HG03064 (cell line): ENCODE results near the gene FAM149A.

Source experiments
- ATAC-seq: cut with Tn5 transposase; IDR thresholded peaks from one replicate; pipeline ENCODE4 v1.9.1; 2021; ENCODE audit warnings: low read depth; ENCODE audit not compliant: unreplicated experiment

FAM149A gene

DNA sequence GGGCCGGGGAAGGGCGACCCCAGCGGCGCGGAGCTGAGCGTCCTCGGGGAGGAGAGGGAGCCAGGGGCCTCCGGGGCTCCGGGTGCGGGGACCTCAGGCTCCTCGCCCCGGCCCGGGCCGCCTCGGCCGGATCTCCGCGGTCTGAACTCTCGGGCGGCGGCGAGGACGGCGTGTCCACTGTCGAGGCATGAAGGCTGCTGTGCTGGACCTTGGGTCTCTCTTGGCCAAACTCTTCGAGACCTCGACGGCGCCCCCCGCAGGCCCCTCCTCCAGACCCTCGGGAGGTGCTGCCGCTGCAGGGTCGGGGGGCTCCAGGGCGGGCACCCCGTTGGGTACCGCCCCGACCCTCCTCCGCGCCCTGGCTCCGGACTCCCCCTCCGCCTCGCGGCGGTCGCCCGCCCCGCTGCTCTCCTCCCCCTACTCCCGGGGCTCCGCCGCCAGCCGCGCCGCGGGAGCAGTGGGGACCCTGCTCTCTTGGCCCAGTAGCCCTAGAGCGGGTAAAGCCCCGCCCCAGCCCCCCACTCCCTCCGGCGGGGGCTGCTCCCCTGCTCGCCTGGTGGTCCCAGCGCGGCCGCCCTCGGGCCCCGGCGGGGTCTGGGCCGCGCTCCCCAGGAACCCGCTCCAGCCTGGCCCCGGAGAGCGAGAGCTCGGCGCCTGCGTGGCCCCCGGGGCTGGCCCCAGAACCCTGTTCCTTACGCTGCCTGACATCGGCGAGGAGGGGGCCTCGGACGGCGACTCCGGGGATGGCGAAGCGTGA is 564 bp downstream of the FAM149A start:
- no peak for ATAC-seq

DNA sequence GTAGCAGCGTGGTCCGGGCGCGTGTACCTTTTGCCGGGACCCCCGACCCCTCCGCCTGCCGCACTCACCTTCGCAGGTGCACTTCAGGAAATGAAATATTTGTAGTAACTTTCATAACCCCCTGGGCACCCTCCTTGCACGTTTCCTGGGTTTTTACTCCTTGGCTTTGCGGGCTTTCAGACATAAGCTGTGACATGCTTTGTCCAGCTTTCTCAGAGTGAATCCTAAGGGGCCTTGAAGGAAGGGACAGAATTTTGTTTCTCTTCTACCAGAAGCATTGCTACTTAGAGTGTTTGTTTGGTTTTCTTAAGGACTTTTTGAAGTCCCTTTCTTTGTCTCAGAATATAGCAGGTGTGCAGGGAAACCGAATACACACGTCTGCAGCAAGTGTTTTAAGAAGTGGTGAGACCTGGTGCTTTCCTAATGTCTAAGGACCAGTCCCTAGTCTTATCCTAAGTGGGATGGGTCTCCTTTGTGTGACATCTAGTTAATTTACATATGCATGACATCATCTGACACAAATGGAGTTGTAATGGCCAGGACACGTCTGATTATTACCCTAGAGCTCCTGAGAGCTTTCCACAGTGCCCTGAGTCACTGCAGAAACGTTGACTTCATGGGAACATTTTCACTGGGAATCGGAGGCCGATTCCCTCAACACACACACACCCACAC is 1.3 kb downstream of the FAM149A start:
- ATAC-seq: no peak

DNA sequence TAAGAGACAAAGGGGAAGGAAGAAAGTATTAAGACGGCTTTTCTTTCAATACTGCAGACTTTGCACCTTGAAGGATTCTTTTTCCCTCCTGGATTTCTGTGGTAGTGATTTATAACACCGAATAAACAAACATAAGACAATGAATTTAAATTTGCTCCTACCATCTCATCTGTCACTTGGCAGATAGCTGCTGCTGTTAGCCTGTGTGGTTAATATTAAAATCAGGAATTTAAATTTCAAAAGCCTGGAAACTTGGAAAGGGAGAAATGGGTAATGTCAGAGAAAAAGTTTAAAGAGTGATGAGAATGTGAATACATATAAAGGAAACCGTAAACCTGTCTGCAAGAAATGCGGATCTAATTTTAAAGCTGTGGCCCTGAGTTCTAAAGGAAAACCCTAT is 3.4 kb downstream of the FAM149A start:
- no peak for ATAC-seq

DNA sequence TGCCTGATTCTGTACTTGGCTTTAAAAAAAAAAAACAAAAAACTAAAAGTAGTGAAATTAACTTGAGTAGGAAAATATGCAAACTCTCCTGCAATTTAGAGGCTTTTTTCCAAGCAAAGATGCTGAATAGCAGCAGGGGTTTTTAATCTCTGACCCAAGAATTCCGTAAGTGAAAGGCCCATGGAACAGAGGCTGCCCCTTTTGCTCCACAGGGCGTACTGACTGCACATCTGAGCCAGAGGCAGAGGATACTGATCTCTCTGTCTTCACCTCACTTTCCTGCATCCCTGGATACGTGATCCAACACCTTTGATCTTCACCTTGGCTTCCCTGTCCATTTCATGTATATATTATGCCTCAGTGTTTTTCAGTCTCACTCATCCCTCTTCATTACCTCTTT is 3.9 kb downstream of the FAM149A start:
- ATAC-seq: no peak

DNA sequence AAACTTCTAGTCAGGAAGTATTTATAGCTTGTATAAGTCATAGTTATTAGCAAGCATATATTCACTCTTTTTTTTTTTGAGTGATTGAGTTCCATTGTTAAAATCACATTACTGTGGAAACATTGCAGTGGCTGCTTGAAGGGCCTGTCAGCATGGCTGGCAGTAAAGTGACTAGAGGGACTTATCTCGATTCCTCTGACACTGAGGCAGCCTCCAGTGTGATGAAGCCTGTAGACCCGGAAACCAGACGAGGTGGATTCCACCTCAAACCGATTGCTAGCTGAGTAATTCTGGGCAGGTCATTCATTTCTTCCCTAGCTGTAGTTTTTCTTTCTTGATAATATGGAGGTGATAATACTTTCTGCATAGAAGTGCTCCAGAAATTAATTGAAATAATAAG is 4.7 kb downstream of the FAM149A start:
- ATAC-seq: no peak

DNA sequence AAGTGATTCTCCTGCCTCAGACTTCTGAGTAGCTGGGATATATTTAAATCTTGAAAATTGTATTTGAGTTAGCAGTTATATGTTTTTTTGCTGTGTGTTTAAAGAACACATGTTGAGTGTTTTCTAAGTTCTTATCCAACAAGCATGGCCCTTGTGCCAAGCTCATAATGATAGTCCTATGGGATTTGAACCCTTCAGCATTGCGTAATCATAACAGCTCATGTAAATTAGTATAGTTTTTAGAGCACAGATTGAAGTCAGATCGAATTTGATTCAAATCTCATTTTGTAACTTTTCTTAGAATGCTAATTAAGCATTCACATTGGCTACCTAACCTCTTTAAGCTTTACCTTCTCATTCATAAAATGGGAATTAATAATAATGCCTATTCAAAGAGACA is 12.2 kb downstream of the FAM149A start:
- no peak for ATAC-seq

DNA sequence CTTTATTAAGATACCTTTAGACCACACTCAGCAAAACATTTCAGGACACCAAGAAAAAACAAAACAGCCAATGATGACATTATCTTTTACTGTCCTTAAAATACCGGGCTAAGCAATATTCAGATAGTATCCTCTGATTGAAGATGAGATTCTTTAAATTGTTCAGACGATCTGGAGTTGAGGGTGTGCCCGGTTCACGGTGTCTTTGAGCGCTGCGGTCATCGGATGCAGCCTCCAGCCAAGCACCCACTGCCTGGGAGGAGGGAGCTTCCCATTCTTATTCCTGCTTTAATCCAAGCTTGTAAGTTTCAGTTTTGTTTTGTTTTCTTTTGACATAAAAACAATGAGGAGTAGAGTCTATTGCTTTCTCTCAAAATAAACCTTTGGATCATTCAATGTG is 14.1 kb downstream of the FAM149A start:
- ATAC-seq: no peak

DNA sequence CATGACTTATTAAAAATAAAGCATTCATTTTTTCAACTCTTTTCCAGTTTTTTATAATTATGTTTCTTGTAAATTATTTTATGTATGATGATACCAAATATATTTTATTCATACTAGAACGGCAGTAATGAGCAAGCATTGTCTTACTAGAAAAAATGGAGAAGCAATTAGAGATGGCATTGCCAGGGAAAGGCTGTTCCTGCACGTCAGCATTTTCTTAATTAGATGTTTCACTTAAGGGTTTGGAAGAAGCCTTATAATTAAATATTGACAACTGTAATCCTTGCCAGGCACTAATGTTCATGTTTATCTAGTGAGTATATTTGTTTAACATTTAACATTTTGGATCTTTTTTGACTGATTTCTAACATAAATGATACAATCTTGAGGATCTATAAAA is 16.6 kb downstream of the FAM149A start:
- no peak for ATAC-seq

DNA sequence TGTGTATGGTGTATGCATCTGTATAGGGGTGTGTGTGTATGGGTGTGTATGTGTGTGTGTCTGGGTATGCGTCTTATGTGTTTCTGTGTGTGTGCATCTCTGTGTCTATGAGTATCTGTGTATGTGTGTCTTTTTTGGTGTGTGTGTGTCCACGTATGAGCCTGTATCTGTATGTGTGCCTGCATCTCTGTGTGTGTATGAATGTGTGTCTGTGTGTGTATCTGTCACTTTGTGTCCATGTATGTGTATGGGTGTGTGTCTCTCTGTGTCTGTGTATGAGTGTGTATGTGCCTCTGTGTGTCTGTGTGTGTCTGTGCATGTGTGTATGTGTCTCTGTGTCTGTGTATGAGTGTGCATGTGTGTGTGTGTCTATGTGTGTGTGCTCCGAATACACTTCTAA is 24.3 kb downstream of the FAM149A start:
- ATAC-seq: no peak

DNA sequence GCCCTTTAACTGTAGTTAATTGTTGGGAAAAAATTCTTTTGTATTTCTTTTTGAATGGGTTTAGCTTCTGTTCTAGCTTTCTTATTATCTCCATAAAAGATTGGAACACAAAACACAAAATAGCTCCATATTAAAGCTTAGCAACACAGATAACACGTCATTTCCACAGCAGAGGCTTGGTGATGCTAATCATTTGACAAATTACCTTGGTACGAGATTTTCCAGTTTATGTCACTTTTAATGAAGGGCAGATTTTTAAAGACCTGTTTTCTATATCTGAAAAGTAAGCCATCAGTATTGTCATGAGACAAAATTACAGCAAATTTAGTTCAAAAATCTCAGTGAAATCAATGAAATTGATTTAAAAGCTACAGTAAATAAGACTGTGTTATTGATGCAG is 27.4 kb downstream of the FAM149A start:
- ATAC-seq: no peak

DNA sequence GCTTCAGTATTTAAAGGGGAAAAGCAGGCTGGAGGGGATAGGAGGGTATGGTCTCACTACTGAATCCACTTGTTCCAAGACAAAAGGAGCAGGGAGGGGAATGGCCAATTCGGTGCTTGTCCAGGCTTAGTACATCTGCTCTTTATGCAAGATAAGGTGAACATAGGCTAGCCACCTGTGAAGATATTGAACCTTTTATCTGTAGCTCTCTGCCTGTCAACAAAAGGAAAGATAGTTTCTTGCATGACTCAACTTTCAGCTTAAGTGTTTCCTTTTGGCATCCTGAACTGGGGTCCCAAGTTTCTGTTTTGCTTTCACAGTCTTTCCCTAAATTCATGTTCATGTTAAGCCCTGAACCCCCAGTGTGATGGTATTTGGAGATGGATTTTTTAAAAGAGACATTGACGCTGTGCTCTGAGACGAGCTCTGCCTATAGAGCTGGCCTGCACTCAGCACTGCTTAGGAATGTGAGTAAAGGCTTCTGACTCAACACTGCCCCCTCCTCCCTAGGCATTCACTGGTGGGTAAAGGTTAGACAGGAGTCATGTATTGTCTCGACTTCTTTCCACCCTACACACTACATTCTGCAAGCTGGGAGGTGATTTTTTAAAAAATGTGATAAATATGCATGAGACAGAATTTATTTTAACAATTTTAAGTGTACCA is 28.2 kb downstream of the FAM149A start:
- ATAC-seq: no peak

DNA sequence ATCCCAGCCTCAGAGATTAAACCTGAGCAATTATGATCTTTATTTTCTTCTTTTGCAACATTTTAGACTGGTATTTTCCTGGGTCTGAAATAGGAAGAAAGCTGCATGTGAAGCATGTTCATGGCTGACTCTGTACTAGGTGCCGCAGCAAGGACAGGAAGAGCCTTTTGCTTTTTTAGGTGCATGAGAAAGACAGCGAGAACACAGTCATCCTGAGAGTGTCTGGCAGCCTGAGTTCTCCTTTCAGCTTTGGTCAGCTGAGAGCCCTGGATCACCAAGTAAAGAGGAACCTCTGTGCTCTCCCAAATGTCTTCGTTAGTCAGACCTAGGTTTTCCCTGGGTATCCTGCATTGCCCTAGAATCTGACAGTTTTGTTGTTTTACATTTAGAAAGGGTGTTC is 29.8 kb downstream of the FAM149A start:
- peak; percentile 99 for ATAC-seq

DNA sequence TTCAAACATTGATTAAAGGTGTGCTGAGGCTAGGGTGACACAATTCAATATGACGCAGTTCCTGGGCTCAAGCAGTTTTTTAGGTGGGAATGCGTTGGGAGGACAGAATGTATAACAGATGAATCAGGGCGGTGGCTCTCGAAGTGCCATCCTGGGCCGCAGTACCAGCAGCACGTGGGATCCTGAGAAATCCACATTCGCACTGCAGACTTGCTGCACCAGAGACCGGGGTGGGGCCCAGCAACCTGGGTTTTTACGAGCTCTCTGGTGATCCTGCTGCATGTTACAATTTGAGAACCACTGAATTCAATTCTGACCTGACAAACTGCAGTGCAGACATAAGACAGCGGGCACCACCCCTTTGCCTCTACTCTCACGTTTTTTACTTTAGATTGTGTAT is 30.4 kb downstream of the FAM149A start:
- no peak for ATAC-seq

DNA sequence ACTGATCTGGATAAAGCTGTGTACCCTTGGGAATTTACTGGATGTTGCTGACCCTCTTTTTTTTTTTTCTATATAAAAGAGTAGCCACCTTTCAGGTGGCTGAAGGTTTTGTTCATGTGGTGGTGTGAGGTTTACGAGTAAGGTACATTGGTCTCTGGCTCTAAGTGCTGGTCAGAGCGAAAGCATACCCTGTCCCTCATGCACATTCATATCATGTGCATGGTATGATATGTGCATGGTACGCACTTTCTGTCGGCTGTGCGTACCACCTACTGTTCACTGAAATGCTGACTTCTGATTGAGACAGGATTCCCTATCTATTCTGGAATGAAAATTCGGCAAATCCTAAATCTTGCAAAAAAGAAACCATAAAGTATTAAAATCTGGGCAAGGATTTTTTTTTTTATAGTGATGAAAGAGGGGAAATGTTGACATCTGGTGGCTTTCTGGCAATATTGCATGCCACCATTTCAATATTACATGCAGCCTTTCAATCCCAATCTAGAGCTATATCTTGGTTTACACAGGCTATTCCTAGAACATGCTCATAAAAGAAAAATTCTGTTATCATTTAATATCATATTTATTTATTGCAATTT is 32.8 kb downstream of the FAM149A start:
- no peak for ATAC-seq

DNA sequence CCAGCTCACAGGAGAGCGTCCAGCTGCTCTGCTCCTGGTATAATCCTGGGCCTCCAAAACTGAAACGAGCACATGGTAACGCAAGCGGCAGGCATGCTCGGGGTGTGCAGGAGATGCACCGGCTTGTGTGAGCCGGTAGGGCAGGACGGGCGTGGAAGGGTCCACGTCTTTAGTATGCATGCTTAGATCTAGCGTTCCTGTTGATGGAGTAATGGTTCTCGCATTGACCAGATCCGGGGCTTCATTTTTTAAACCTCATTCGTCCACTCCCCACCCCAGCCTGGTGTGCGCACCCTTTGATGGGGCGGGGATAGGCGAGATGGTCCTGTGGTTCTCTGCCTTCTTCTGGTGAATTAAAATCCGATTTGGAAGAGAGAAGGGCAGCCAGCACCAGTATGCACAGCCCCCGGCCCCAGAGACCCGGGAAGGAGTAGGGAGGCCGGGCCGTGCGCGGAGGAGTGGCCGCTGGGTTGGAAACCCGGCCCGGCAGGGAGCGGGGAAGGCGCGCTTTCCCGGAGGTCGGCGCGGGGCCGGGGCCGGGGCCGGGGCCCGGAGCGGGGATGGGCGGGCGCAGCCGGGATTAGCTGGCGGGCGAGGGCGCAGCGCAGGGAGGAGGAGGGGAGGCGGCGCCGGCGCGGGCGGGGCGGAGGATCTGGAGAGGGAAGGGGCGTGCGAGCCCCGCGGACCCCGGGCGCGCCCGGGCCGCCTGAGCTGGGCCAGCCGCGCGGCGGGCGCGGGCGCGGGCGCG is 39.9 kb downstream of the FAM149A start:
- no peak for ATAC-seq

DNA sequence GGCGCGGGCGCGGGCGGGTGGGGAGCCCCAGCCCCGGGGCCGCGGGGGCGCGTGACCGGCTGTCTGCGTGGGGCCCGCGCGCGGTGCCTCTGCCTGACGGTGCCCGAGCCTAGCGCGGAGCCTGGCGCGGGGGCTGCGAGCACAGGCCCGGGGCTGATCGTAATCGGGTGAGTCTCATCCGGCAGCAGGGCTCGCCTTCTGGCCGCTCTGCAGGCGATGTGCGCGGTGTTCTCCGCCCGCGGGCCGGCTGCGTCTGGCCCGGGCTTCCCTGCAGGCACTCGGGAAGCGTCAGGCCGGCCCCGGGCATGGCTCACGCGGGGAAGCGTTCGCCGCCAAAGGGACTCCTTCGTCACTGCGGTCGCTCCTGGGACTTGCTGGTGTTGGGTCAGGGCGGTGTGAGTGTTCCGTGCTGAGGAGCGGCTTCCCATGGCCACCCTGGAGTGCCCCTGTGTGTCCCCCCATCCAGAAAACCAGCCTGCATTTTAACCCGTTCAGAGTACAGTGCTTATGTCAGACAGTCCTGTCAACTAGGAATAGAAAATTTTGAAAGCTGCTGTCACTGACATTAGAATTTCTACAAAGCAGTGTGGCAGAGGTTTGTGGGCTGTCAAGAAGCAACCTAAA is 40.6 kb downstream of the FAM149A start:
- no peak for ATAC-seq

DNA sequence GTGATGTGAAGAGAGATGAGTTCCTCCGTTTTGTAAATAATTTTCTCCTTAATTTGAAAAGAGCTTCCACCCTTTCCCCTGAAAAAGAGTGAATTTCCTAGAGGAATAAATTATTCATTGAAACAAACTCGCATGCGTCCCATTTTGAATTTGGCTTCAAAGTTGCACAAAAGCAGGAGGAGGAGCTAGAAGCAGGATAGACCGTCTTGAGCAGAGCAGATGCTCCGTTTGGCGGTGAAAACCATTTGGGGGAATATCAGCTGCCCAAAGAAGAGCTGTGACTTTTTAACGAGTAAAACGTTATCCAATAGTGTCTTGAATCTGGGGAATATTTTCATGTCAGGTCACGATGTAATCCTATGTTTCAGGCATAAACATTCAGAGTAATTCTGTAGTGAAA is 42.0 kb downstream of the FAM149A start:
- no peak for ATAC-seq

DNA sequence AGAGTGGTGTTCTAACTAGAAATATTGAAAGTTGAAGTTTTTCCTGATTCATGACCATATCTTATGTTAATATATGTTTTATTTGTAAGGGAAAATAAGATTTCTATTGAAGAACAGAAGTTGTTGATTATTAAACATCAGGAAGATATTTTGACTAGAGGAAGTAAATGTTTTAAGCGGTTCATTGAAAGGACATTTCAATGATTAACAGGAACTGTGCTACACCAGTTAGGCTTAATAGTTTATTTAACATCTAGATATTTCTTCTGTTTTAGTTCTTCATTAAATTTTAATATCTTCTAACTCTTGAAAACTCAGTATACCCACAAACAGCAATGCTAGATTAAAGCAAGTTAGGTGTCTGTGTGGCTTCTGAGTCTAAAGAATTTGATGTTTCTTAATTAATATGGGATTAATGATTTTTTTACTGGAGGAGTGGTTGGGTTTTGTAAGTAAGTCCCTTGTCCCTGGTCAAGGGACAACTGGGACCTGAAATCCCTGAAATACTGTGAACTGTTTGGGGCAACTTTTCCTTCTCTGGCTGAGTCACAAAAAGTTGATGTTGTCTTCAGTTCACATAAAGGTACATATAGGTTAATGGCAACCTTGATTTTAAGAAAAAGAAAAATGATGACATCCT is 44.0 kb downstream of the FAM149A start:
- no peak for ATAC-seq

DNA sequence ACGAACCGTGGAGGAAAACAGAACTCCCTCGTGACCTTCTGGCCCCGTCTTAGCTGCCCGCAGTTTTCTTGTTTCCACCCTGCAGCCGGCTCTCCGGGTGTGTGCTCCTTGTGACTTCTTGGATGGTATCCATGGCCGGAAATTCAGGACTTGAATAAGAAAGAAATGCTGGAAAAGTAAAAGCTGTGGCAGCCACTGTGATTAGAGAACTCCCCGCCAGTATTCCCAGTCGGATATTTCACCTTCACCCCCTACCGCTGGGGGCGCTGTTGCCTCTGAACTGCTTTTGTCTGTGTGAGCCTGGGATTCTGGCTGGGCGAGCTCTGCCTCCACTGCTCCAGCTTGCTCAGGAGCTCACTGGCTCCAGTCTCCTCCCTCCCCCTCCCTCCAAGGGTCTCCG is 45.4 kb downstream of the FAM149A start:
- no peak for ATAC-seq

DNA sequence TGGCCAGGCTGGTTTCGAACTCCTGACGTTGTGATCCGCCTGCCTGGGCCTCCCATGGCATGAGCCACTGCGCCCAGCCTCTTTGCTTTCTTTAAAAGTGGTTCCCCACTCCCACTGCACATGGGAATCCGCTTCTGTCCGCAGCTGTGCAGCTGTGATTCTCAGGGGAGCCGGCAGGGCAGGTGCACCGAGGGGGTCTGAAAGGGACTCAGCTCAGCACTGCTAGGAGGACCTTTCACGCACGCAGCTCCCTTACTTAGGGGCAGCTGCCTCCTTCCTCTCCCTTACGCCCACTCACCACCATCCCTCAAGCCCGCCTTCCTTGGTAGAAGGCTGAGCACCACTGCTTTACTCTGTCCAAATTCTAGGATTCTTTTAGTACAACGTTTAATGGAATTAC is 46.4 kb downstream of the FAM149A start:
- no peak for ATAC-seq
